ENCODE results near the gene GPR18.

DNA sequence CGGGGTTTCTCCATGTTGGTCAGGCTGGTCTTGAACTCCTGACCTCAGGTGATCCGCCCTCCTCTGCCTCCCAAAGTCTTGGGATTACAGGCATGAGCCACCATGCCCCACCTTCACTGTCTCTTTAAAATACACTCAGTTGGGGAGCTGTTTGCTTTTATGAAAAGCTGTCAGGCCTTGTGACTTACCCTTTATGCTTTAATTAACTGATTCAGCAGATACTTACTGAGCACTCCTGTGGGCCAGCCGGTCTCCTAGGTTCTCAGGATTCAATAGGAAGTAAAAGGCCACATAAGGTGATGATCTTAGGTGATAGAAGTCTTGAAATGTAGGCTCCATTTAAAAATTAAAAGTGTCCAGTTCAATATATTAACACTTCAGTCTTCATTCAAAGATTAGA is 50.0 kb downstream of the GPR18 start:
- TF ChIP-seq, protein P1, sequence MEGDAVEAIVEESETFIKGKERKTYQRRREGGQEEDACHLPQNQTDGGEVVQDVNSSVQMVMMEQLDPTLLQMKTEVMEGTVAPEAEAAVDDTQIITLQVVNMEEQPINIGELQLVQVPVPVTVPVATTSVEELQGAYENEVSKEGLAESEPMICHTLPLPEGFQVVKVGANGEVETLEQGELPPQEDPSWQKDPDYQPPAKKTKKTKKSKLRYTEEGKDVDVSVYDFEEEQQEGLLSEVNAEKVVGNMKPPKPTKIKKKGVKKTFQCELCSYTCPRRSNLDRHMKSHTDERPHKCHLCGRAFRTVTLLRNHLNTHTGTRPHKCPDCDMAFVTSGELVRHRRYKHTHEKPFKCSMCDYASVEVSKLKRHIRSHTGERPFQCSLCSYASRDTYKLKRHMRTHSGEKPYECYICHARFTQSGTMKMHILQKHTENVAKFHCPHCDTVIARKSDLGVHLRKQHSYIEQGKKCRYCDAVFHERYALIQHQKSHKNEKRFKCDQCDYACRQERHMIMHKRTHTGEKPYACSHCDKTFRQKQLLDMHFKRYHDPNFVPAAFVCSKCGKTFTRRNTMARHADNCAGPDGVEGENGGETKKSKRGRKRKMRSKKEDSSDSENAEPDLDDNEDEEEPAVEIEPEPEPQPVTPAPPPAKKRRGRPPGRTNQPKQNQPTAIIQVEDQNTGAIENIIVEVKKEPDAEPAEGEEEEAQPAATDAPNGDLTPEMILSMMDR (IDR thresholded peaks at IDR 0.05; ENCODE audit: insufficient read depth, low read depth, low read length): no peak
- no peak for TF ChIP-seq EZH2 (IDR thresholded peaks at IDR 0.05; ENCODE audit: insufficient read depth, low read length)

Data from astrocyte (in vitro differentiated cells and primary cell).